NB4 (cell line): Measurements from ENCODE around the gene UNC119B.

Experiments
- CTCF ChIP-seq: IDR thresholded peaks from one replicate; pipeline ENCODE4 v1.5.1; 2012; ENCODE audit warnings: low read depth, low read length
- POLR2A ChIP-seq: IDR thresholded peaks from 2 replicates; pipeline ENCODE4 v1.6.1; 2011; ENCODE audit warnings: mild to moderate bottlenecking; ENCODE audit not compliant: insufficient read length; ENCODE audit errors: extremely low read depth

DNA sequence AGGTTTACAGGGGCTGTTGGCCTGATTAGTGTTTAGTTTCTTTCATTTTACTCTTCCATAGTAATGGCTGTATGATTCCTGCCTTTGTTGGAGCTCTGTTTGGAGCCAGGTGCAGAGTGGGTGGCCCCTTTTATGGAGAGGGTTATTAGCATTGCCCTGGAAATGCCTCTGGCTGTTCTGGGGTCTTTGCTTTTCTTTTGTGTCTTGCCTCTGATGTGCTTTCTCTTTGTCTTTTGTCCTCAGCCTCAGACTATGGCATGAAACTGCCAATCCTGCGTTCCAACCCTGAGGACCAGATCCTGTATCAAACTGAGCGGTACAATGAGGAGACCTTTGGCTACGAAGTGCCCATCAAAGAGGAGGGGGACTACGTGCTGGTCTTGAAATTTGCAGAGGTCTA lies 16.4 kb upstream of the UNC119B start:
- no peak for TF ChIP-seq CTCF
- TF ChIP-seq POLR2A: no peak
